GM19452 (cell line): ENCODE results near the gene RBP5.

Source experiments
- ATAC-seq: cut with Tn5 transposase; IDR thresholded peaks from one replicate; pipeline ENCODE4 v1.9.1; 2021; ENCODE audit not compliant: unreplicated experiment

The RBP5 gene

GRCh38 chr12:7146228-7146627 lies 17.5 kb upstream of the RBP5 start:
- no peak for ATAC-seq

DNA sequence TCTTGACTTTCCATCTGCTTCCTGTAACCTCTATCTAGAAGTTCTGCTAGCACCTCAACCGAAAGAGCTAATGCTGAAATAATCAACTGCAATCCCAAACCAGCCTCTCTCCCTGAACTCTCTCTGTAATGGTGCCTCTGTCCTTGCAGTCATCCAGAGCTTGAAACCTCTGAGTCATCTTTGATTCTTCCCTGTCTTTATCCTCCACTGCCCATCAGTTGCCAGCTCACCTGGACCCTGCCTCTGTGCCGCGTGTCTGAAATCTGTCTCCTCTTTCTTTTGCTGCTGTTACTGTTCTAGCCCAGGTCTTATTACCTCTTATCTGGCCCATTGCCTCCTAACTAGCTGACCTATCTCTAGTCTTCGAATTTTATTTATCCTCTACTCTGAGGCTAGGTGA lies 17.0 kb upstream of the RBP5 start:
- no peak for ATAC-seq

GRCh38 chr12:7144414-7145120 lies 15.9 kb upstream of the RBP5 start:
- no peak for ATAC-seq

GRCh38 chr12:7143564-7143963 lies 14.9 kb upstream of the RBP5 start:
- ATAC-seq: no peak

GRCh38 chr12:7142809-7143465 lies 14.2 kb upstream of the RBP5 start:
- ATAC-seq: no peak

DNA sequence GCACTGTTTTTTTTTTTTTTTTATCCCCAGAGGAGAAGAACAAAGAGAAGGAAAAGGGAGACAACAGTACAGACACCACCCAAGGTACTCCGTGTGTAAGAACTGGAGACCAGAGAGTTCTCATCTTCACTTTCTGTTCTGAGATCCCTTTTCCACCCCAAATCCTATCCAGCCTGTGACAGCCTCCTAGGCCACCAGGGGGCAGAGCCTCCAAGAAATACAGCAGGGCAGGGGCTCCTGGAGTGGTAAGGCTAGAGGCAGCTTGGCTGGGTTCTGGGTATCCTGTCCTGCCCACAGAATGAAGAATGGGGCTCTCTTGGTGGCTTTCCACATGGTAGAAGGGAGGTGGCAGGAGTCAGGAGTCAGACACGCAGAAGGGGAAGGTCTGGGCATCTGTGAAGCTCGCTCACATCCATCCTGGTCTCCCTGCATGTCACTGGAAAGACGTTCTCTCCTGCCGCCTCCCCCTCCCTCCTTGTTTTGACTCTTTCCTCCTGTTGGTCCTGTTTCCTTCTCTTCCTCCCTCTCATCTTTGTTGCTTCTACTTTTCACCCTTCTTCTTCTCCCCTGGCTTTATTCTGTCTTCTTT lies 13.5 kb upstream of the RBP5 start:
- ATAC-seq: no peak

GRCh38 chr12:7141351-7142005 lies 12.8 kb upstream of the RBP5 start:
- ATAC-seq: no peak

- ATAC-seq: no peak
Observed at GRCh38 chr12:7139200-7139599, 10.5 kb upstream of the RBP5 start.

DNA sequence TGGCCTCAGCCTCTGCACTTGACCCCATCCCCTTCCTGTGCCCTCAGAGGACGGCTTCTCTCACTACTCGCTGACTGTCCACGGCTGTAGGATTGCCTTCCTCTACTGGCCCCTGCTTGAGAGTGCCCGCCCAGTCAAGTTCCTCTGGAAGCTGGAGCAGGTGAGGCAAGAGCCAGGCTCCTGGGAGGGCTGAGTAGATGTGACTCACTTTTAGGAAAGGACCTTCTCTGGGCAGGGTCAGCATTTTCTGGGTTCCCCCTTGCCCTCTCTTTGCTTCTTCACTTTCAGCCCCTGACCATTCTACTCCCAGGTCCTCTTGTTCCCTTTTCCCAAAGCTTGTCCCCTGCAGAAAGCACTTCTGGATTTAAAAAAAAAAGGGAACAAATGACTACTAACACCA lies 9.2 kb upstream of the RBP5 start:
- no peak for ATAC-seq

DNA sequence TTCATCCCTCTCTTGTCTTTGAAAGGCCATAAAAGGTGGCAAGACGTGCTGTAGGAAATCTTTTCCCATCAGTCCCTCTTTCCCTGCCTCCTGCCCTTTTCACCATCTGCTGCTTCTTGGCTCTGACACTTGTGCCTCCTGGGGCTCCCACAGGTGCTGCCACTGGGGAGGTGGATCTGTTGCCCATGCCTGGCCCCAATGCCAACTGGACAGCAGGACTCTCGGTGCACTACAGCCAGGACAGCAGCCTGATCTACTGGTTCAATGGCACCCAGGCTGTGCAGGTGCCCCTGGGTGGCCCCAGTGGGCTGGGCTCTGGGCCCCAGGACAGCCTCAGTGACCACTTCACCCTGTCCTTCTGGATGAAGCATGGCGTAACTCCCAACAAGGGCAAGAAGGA lies 8.0 kb upstream of the RBP5 start:
- no peak for ATAC-seq

- no peak for ATAC-seq
Observed at GRCh38 chr12:7136071-7136470, 7.4 kb upstream of the RBP5 start.

DNA sequence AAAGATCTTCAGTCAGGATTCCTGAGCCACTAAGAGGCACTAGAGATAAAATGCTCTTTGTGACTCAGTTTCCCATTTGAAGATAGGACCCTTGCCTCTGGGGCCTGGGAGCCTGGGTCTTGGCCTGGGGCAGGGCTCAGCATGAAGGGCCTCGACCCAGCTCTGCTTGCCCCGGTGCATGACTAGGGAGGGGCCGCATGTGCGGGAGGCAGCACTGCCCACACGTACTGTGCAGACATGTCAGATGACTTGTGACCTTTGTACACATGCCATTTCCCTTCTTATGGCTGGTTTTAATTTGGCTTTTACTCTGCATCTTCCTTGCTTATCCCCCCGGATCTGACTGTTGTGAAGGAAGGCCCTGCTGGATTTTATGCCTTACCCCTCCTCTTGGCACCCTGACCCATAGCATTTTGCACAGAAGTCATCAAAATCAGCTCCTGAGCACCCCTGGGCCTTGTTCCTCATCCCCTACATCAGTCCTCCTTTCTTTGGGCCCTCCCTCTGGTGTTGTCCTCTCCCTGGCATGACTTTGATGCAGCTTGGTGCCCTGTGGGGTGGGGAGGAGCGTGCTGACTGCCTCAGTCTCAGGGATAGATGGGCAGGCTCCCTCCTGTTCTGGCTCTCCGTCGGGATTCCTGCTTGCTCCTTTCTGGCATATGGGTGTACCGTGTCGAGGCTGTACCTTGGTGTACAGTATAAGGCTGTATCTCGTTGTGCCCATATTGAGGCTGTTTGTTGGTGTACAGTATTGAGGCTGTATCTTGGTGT lies 5.9 kb upstream of the RBP5 start:
- no peak for ATAC-seq

GRCh38 chr12:7131502-7131866 lies 2.8 kb upstream of the RBP5 start:
- no peak for ATAC-seq

DNA sequence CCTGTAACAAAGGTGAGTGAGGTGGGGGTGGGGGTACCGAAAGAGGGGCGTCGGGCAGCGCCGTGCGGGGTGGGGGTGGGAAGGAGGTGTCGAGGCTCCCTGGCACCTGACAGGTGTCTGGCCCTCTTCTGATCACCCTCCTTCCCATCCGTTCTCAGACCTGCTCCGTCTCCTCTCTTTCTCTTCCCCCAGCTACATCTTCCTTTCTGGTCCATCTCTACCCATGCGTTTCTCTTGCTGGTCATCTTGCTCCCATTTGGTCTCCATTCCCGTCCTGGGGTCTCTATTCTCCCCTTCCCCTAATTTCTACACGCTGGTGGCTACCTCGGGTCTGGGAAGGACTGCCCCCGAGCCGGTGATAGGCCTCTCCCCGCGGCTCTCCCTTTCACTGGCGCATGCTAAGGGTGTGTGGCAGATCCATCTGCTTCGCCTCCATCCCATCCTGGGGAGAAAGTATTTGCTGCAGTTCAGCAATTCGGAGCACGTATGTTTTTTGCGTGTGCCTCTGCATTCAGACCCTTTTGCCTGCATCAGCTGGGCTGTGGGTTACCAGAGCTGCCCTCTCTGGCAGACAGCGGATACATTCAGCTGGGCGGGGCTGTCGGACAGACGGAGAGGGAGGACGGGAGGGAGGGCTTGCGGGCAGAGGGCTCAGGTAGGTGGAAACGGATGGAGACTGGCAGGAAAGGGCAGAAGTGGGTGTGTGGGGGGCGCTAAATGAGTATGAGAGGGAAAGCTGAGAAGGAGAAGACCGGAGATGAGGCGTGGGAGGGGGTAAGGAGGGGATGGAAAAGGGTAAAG lies 2.2 kb upstream of the RBP5 start:
- no peak for ATAC-seq

- peak; percentile 65 for ATAC-seq
Observed at GRCh38 chr12:7129872-7130691, 1.4 kb upstream of the RBP5 start, which contains the start of gene CLSTN3. Gene CLSTN3 (plus strand): TSS chr12:7130371. CDS start chr12:7130649, 278 bp downstream.

- no peak for ATAC-seq
Observed at GRCh38 chr12:7129287-7129871, 690 bp upstream of the RBP5 start.

- ATAC-seq: no peak
Observed at GRCh38 chr12:7127916-7128626, 618 bp downstream of the RBP5 start.

- no peak for ATAC-seq
Observed at GRCh38 chr12:7125632-7126227, 3.0 kb downstream of the RBP5 start.
